Measurements from ENCODE around the gene B4GALT2.

The B4GALT2 gene

DNA sequence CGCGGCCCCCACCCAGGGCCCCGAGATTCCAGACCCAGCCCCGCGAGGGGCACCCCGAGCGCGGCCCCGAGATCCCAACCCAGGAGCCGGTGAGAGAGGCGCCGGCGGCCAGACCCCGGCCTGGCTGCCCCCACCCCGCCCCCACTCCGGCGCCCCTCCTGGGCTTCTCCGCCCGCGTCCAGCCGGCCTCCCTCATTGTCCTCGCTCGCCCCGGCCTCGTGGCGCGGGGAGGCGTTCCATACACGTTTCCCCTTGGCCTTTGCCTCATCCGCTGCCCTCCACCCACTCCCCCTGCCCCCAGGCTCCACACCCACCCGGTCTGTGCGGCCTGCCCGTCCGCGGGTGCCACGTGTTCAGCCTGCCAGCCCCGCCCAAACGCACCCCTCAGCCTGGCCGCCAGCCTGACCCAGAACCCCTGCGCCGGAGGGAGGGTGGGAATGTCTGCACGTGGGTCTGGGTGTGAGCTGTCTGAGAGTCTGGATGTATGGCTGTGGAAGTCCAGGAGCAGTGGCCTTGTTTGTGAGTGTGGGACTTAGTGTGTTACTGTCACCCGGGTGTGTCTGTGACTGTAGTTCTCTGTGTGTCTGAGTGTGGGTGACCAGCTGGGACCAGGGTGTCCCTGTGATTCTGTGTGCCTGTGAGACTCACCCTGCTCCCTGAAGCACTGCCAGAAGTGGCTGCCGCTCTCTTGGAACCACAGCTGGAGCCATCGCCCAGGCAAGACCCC is 681 bp downstream of the B4GALT2 start:
- DNase-seq, result peak; percentile 25
- in situ Hi-C loops (cut with HindIII; ENCODE audit: low pct_ligation_motif_present, low pct_unique_long_range_greater_than_20kb, low sequenced_read_pairs), result no loop called here

DNA sequence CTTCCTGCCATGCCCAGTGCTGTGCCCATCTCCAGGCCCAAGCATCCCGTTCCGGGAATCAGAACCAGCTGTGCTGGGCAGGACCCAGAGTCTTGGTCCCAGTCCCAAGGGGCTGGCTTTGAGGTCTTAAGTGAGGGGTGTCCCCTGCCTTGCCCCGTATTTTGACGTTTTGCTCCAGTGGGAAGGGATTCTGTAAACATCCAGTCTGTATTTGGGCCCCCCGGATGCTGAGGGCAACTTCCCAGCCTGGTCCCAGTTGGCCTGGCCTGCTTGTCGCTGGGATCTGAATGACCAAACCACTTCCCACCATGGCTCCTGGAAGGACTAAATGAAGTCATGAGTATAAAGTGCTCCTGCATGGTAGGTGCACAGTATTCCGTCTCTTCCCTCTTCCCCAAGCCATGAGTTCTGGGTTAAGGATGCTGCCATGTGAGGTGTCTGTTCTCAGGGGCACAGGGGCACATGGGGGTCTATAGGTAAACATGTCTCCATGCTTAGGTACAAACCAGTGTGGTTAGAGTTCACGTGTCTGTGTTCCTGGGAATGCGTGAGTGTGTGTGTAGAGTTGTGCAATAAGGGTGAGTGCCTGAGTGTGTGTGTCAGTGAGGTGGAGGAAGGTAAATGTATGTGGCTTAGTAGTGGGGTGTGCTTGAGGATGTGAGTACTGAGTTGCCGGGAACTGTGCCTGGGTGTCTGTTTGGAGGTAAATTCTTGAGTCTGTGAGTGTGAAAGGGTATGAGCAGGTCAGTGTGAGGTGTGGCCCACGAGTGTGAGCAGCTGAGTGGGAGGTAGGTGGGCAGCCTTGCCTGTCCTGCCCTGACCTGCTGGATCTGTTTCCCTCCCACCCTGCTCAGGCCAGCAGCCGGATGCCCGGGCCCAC is 1.5 kb downstream of the B4GALT2 start:
- no peak for DNase-seq

DNA sequence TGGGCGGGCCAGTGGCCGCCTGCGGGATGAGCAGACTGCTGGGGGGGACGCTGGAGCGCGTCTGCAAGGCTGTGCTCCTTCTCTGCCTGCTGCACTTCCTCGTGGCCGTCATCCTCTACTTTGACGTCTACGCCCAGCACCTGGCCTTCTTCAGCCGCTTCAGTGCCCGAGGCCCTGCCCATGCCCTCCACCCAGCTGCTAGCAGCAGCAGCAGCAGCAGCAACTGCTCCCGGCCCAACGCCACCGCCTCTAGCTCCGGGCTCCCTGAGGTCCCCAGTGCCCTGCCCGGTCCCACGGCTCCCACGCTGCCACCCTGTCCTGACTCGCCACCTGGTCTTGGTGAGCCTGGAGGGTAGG is 2.1 kb downstream of the B4GALT2 start:
- no peak for DNase-seq
- in situ Hi-C loops (cut with HindIII; ENCODE audit: low pct_ligation_motif_present, low pct_unique_long_range_greater_than_20kb, low sequenced_read_pairs), result no loop called here

More for the DNA sequence above, 1.5 kb downstream of the B4GALT2 start:
- in situ Hi-C loops (cut with HindIII; ENCODE audit: low pct_ligation_motif_present, low pct_unique_long_range_greater_than_20kb, low sequenced_read_pairs), result no loop called here

DNA sequence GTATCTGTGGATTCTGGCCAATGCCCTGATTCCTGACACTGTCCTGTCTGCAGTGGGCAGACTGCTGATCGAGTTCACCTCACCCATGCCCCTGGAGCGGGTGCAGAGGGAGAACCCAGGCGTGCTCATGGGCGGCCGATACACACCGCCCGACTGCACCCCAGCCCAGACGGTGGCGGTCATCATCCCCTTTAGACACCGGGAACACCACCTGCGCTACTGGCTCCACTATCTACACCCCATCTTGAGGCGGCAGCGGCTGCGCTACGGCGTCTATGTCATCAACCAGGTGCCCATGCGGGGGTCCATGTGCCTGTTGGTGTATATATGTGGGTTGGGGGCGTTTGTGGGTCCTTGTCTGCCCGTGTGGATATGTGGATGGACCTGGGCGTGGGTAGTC is 2.6 kb downstream of the B4GALT2 start:
- in situ Hi-C loops (cut with HindIII; ENCODE audit: low pct_ligation_motif_present, low pct_unique_long_range_greater_than_20kb, low sequenced_read_pairs), result no loop called here
- DNase-seq, result no peak

DNA sequence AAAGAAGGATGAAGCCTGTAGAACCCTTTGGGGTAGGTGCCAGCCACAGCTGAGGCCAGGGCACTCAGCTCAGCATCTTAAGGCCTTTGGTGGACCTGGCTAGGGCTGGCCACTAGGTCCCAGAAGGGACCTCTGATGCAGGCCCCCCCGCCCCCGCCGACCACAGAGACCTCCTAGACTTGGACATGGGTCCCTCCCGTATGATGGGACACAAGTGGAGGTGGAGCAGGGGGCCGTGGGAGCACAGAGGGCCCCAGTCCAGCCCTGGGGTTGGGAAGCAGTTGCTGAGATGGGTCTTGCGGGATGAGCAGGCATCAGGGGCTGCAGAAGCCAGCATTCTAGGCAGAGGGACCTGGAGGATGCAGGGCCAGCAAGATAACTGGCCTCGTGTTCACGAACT is 3.2 kb downstream of the B4GALT2 start:
- in situ Hi-C loops (cut with HindIII; ENCODE audit: low pct_ligation_motif_present, low pct_unique_long_range_greater_than_20kb, low sequenced_read_pairs), result no loop called here
- DNase-seq, result no peak

DNA sequence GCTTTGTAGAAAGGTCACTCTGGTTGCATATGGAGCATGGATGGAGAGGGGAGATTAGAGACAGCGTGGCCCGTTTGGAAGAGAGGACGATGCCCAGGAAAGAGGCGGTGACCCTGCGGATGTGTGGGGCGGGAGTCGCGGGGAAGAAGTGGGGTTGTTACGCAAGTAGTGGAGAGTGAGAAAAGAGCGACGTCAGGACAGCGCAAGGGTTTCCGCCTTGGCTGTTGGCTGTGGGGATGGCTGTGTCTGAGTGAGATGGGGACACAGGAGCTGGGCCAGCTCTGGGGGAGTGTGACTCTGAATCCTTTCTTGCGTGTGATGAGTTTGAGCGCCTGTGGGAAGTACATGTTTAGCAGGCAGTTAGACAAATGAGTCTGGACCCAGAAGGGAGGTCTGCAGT is 3.8 kb downstream of the B4GALT2 start:
- no peak for DNase-seq
- in situ Hi-C loops (cut with HindIII; ENCODE audit: low pct_ligation_motif_present, low pct_unique_long_range_greater_than_20kb, low sequenced_read_pairs), result no loop called here

DNA sequence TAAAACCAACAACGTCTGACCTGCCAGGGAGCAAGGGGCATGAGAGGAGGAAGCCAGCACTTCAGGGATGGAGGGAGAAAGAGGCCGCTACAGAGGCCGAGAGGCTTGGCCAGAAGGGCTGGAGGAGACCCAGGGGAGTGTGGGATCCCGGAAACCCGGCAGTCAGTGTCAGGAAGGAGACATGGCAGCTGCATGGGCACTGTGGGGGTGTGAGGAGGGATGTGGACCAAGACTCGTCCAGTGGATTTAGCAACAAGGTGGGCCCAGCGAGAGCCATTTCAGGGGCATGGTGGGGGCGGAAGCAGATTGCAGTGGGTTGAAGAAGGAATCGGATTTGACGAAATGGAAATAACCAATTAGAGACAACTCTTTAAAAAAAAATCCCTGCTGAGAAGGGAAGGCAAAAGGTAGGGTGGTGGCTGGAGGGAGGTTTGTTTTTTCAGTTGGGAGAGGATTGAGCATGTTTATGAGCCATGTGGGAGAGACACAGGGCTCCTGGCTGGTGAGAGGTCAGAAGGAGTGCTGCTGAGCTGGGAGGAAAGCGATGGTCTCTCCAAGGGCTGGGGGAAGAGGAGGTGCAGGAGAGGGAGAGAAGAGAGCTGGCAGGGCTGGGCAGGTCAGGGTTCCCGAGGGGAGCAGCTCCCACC is 4.4 kb downstream of the B4GALT2 start:
- no peak for DNase-seq
- in situ Hi-C loops (cut with HindIII; ENCODE audit: low pct_ligation_motif_present, low pct_unique_long_range_greater_than_20kb, low sequenced_read_pairs), result no loop called here

DNA sequence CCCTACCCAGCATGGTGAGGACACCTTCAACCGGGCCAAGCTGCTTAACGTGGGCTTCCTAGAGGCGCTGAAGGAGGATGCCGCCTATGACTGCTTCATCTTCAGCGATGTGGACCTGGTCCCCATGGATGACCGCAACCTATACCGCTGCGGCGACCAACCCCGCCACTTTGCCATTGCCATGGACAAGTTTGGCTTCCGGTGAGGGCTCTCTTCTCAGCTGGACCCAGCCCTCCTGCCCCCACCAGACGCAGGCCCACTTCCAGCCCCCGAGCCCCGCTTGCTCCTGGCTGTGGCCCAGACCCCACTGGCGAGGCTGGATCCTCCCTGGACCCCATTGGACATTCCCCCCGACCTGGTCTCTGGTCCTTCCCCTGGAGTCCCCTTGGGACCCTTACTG is 5.8 kb downstream of the B4GALT2 start:
- no peak for DNase-seq
- in situ Hi-C loops (cut with HindIII; ENCODE audit: low pct_ligation_motif_present, low pct_unique_long_range_greater_than_20kb, low sequenced_read_pairs), result no loop called here

DNA sequence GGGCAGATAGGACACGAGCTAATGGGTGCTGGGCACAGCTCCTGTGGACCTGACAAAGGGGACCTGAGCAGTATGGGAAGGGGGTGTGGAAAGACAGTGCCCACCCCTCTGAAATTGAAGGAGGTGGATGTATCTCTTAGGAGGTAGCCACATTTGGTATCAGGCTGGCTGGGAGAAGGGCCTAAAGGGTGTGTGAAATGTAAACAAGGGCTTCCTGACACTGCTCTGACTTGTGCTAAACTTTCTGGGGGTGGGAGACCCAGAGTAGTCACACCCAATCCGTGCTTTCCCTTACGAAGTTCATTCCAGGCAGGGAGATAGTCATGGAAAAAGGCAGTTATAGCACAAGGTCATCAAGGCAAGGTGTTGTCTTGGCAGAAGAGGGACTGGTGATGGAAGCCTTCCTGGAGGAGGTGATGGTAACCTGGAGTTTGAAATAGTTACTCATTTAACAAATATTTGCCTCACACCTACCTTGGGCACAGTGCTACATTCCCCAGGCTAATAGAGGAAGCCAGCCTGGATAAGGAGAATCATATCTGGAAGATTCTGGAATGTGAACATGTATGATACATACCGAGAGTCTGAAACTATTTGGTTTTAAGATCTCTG is 7.1 kb downstream of the B4GALT2 start:
- in situ Hi-C loops (cut with HindIII; ENCODE audit: low pct_ligation_motif_present, low pct_unique_long_range_greater_than_20kb, low sequenced_read_pairs), result no loop called here
- DNase-seq, result no peak

DNA sequence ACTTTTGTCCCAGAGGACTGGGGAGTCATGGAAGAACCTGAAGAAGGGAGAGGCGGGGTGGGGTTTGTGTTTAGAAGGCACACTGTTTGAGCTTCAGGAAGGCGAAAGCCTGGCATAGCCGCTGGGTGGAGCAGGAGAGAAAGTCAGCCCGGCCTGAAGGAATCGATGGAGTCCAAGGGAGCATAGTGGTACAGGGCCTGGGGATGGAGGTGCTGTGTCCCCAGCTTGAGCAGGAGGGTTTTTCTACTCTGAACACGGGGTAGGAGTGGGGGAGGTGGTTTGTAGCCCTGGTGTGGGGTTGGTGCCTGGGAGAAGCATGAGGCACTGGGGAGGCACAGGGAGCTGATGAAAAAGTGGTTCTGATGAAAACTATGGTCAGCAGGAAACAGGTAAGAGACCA is 7.7 kb downstream of the B4GALT2 start:
- in situ Hi-C loops (cut with HindIII; ENCODE audit: low pct_ligation_motif_present, low pct_unique_long_range_greater_than_20kb, low sequenced_read_pairs), result no loop called here
- DNase-seq, result no peak

DNA sequence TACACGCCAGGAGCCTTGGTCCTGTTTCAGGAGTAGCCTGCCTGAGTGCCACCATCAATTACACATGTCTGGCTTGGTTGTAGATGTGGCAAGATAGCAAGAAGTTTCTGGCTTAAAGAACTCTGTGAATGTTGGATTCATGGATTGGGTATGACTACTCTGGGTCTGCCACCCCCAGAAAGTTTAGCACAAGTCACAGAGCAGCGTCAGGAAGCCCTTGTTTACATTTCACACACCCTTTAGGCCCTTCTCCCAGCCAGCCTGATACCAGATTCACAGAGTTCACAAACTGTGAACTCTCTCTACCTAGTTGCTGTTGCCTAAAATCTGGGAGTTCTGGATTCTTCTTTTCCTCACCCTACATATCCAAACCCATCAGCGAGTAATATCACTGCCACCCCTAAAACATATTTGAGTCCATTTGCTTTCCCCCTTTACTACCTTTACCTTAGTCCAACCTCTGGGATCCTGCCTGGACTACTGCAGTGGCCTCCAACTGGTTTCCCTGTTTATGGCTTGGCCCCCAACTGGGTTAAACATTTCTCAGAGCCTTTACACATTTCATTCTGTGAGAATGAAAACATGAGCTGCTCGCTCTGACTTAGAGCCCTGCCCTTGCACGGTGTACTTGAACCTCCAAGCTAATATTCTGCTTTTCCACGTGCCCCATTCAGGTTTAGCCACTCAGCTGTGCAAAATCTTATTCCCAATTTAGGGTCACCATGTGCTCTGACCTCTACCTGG is 8.3 kb downstream of the B4GALT2 start:
- DNase-seq, result no peak
- in situ Hi-C loops (cut with HindIII; ENCODE audit: low pct_ligation_motif_present, low pct_unique_long_range_greater_than_20kb, low sequenced_read_pairs), result no loop called here

DNA sequence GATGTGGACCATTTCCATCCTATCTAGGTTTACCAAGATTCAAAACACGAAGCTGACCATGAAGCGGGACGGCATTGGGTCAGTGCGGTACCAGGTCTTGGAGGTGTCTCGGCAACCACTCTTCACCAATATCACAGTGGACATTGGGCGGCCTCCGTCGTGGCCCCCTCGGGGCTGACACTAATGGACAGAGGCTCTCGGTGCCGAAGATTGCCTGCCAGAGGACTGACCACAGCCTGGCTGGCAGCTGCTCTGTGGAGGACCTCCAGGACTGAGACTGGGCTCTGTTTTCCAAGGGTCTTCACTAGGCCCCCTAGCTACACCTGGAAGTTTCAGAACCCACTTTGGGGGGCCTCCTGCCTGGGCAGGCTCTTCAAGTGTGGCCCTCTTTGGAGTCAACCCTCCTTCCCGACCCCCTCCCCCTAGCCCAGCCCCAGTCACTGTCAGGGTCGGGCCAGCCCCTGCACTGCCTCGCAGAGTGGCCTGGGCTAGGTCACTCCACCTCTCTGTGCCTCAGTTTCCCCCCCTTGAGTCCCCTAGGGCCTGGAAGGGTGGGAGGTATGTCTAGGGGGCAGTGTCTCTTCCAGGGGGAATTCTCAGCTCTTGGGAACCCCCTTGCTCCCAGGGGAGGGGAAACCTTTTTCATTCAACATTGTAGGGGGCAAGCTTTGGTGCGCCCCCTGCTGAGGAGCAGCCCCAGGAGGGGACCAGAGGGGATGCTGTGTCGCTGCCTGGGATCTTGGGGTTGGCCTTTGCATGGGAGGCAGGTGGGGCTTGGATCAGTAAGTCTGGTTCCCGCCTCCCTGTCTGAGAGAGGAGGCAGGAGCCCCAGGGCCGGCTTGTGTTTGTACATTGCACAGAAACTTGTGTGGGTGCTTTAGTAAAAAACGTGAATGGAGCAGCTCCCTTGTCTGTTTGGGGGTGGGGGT is 11.5 kb downstream of the B4GALT2 start:
- in situ Hi-C loops (cut with HindIII; ENCODE audit: low pct_ligation_motif_present, low pct_unique_long_range_greater_than_20kb, low sequenced_read_pairs), result no loop called here
- DNase-seq, result peak; percentile 5

DNA sequence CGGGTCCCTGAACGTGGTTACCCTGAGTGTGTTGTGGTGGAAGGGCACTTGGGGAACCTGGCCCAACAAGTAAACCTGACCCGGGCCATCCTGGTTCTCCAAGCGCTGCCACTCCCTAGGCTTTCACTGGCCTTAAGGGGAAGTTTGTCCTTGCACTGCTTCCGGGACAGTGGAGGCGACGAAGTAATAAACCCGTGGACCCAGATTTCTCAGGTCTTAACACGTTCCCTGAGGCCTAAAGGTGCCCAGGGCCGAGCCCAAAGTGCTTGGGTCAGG is 12.1 kb downstream of the B4GALT2 start:
- DNase-seq, result no peak
- in situ Hi-C loops (cut with HindIII; ENCODE audit: low pct_ligation_motif_present, low pct_unique_long_range_greater_than_20kb, low sequenced_read_pairs), result no loop called here

DNA sequence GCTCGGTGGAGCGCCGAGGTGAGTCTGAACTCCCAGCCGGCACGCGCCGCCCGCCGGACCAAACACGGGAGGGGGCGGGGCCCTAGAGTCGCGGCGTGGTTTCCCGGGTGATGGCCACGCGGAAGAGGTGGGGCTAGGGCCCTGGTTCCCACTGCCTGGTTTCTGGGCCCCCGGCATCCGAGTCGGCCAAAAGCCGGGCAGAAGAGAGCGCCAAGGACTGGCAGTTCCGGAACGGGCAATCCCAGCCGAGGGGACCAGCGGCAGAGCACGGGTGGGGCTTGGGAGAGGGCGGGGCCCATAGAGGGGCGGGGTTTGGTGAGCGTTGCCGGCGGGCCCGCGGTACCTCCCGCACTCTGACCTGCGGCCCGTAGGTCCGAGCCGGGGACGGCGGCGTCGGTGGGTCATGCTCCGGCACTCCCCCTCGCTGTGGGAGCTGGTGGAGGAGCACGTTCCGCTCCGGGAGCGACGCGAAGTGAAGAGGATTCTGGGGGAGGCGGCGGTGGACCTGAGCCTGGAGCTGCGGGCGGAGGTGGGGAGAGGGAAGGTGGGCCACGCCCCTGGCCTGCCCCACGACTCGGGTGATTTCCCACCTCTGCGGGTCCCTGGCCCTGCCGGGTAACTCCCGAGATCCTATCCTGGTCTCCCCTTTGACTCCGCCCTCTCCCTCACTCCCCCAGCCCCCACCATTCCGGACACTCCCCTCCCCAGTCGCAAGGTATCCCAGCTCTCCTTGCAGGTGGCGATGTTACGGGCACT is 12.6 kb downstream of the B4GALT2 start, which contains the start of gene CCDC24:
CCDC24 (plus strand) TSS at position 124 of the 756 bp plus-strand sequence; CDS start at position 404, 280 bp downstream.
- in situ Hi-C loops (cut with HindIII; ENCODE audit: low pct_ligation_motif_present, low pct_unique_long_range_greater_than_20kb, low sequenced_read_pairs), result no loop called here
- DNase-seq, result peak; percentile 79

DNA sequence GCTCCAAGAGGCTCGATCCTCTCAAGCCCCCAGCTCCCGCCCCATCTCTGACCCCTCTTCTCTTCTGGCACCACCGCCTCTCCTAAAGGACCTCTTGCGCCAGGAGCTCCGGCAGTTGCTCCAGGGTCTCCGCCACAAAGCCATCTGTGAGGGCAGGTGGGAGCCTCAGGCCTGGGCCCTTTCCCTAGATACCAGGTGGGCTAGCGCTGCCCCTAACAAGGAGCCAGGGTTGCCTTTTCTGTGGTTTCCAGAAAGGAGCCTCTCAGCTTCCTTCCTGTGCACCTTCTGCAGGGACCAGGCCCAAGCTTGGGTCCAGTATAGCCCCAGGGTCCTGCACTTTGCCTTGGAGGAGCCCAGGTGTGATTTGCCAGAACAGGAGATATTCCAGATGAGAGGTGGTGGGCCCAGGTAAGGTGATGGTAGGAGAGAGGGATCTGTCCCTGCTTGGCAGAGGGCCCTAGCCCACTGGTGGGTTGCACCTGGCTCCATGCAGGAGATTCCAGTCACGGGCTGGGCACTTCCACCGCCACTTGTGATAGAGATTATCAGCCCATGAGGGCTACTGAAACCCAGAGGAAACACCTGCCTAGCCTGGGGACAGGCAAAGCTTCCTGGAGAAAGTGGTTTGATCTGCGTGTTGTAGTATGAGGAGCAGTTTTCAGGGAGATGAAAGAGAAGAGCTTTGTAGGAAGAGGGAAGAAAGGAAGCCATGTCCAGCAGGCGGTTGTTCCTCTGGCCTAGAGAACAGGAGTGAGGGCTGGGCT is 13.4 kb downstream of the B4GALT2 start:
- in situ Hi-C loops (cut with HindIII; ENCODE audit: low pct_ligation_motif_present, low pct_unique_long_range_greater_than_20kb, low sequenced_read_pairs), result no loop called here
- DNase-seq, result no peak

DNA sequence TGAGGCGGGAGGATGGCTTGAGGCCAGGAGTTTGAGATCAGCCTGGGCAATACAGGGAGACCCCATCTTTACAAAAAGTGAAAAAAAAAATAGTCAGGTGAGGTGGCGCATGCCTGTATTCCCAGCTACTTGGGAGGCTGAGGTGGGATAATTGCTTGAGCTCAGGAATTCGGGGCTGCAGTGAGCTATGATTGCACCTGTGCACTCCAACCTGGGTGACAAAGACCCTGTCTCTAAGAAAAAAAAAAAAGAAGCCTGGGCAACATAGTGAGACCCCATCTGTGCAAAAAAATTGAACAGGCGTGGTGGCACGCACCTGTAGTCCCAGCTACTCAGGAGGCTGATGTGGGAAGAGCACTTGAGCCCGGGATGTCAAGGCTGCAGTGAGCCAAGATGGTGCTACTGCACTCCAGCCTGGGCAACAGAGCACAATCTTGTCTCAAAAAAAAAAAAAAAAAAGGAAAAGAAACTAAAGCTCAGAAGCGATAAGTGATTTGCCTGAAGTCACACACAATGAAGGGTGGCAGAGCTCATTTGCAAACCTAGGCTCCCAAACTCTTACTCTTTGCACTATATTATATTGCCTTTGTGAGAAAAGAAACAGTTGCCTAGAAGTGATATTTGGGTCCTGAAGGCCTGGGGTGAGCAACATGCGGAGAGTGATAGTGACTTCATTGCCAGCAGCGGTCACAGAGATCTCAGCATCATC is 14.3 kb downstream of the B4GALT2 start:
- no peak for DNase-seq
- in situ Hi-C loops (cut with HindIII; ENCODE audit: low pct_ligation_motif_present, low pct_unique_long_range_greater_than_20kb, low sequenced_read_pairs), result no loop called here
